GM10248 (cell line): ENCODE results near the gene EEPD1.

Experiments
- CTCF ChIA-PET: fragments of 300-600 bp; sonication (Branson Sonifier 250); formaldehyde crosslinking; extraction: SDS; loops from one replicate; lab custom pipeline; 2021; ENCODE audit warnings: antibody characterized with exemption; lab: Yijun Ruan, JAX
- POLR2A ChIA-PET: fragments of 350-650 bp; sonication (Branson Sonifier 250); formaldehyde crosslinking; extraction: SDS; loops from one replicate; lab custom pipeline; 2020; ENCODE audit warnings: antibody characterized with exemption; lab: Yijun Ruan, JAX
- DNase-seq: peaks from one replicate; pipeline ENCODE4 v3.0.0; 2012; ENCODE audit errors: extremely low spot score
- CTCF ChIP-seq: IDR thresholded peaks from 2 replicates; pipeline ENCODE4 v1.5.1; 2012; ENCODE audit warnings: mild to moderate bottlenecking, low read depth; ENCODE audit errors: extremely low read depth, missing control alignments, control extremely low read depth

EEPD1 gene

GRCh38 chr7:36182854-36183604 lies 30.0 kb downstream of the EEPD1 start:
- DNase-seq: no peak
- POLR2A ChIA-PET: no interaction called here
- CTCF ChIA-PET: no interaction called here
- no peak for TF ChIP-seq CTCF

- DNase-seq: no peak
- ChIA-PET POLR2A (no interaction called here), CTCF (interaction anchor here (1.0 kb wide), 1 partner anchor 200 kb away, joined by 3 read pairs; no protein-coding TSS in a partner anchor)
- TF ChIP-seq CTCF: no peak
Measured at GRCh38 chr7:36185092-36185491, 32.0 kb downstream of the EEPD1 start.

GRCh38 chr7:36185756-36186155 lies 32.7 kb downstream of the EEPD1 start:
- no peak for TF ChIP-seq CTCF
- ChIA-PET POLR2A (no interaction called here), CTCF (no interaction called here)
- no peak for DNase-seq

- TF ChIP-seq CTCF: no peak
- ChIA-PET CTCF (interaction anchor here (0.8 to 1.0 kb wide), 2 partner anchors 15 to 22 kb away, joined by 3 read pairs; no protein-coding TSS in a partner anchor), POLR2A (no interaction called here)
- no peak for DNase-seq
Measured at GRCh38 chr7:36186359-36187121, 33.5 kb downstream of the EEPD1 start.

- no peak for DNase-seq
- no peak for TF ChIP-seq CTCF
- CTCF ChIA-PET: interaction anchor here (1.9 kb wide), 1 partner anchor 14 kb away, joined by 6 read pairs; no protein-coding TSS in a partner anchor
- POLR2A ChIA-PET: no interaction called here
Measured at GRCh38 chr7:36188266-36188665, 35.2 kb downstream of the EEPD1 start.

GRCh38 chr7:36188906-36189305 lies 35.9 kb downstream of the EEPD1 start:
- ChIA-PET POLR2A (no interaction called here), CTCF (interaction anchor here (1.6 to 1.9 kb wide), 2 partner anchors 14 to 130 kb away, joined by 4 to 6 read pairs; no protein-coding TSS in a partner anchor)
- no peak for DNase-seq
- no peak for TF ChIP-seq CTCF
